SK-N-SH treated with all-trans-retinoic acid at 6 μM for 48 hours (cell line): ENCODE data around the gene RUNX3.

Experiments used
- ARNTL ChIP-seq: fragments of 450-650 bp; formaldehyde crosslinking; IDR thresholded peaks from 2 replicates; pipeline ENCODE4 v1.5.0; 2020; ENCODE audit warnings: low read depth, mild to moderate bottlenecking, moderate library complexity, borderline replicate concordance
- BACH2 ChIP-seq: fragments of 250-450 bp; sonication (Bioruptor Pico); IDR thresholded peaks from 2 replicates; pipeline ENCODE4 v1.9.0; 2021; ENCODE audit warnings: mild to moderate bottlenecking, borderline replicate concordance
- GLIS3 ChIP-seq: fragments of 250-450 bp; sonication (Bioruptor Pico); IDR thresholded peaks from 2 replicates; pipeline ENCODE4 v1.5.0; 2020; ENCODE audit warnings: mild to moderate bottlenecking, moderate library complexity
- PPARA ChIP-seq: fragments of 250-450 bp; sonication (Bioruptor Pico); IDR thresholded peaks from 2 replicates; pipeline ENCODE4 v1.5.0; 2020; ENCODE audit warnings: mild to moderate bottlenecking, borderline replicate concordance
- RARB ChIP-seq: fragments of 250-450 bp; sonication (Bioruptor Pico); IDR thresholded peaks from 2 replicates; pipeline ENCODE4 v1.8.0; 2021; ENCODE audit warnings: mild to moderate bottlenecking, moderate library complexity
- TCF4 ChIP-seq: fragments of 250-450 bp; sonication (Bioruptor Pico); IDR thresholded peaks from 2 replicates; pipeline ENCODE4 v1.8.0; 2021; ENCODE audit warnings: mild to moderate bottlenecking, moderate library complexity, borderline replicate concordance
- ZFP3 ChIP-seq: fragments of 250-450 bp; sonication (Bioruptor Pico); IDR thresholded peaks from 2 replicates; pipeline ENCODE4 v1.5.0; 2020; ENCODE audit warnings: mild to moderate bottlenecking, moderate library complexity
- ZFP30 ChIP-seq: fragments of 450-650 bp; formaldehyde crosslinking; IDR thresholded peaks from 2 replicates; pipeline ENCODE4 v1.5.0; 2022; ENCODE audit warnings: mild to moderate bottlenecking, moderate library complexity
- ZNF565 ChIP-seq: fragments of 450-650 bp; formaldehyde crosslinking; conservative IDR thresholded peaks from 2 replicates; pipeline ENCODE4 v1.5.0; 2020; ENCODE audit warnings: low read depth, mild to moderate bottlenecking, moderate library complexity
- ZNF70 ChIP-seq: fragments of 450-650 bp; formaldehyde crosslinking; IDR thresholded peaks from 2 replicates; pipeline ENCODE4 v1.5.0; 2020; ENCODE audit warnings: mild to moderate bottlenecking, moderate library complexity
- TF ChIP-seq, protein P1 (sequence below): fragments of 250-450 bp; sonication (Bioruptor Pico); IDR thresholded peaks from 2 replicates; pipeline ENCODE4 v1.5.1; 2020; ENCODE audit warnings: low read depth, mild to moderate bottlenecking, moderate library complexity
- TF ChIP-seq, protein P2 (sequence below): fragments of 250-450 bp; sonication (Bioruptor Pico); IDR thresholded peaks from 2 replicates; pipeline ENCODE4 v1.8.0; 2020; ENCODE audit warnings: mild to moderate bottlenecking, moderate library complexity, borderline replicate concordance
- TF ChIP-seq, protein P3 (sequence below): fragments of 250-450 bp; sonication (Bioruptor Pico); IDR thresholded peaks from 2 replicates; pipeline ENCODE4 v1.8.0; 2021; ENCODE audit warnings: low read depth, mild to moderate bottlenecking, moderate library complexity, borderline replicate concordance

- no peak for TF ChIP-seq ZFP3
- TF ChIP-seq, protein P1, sequence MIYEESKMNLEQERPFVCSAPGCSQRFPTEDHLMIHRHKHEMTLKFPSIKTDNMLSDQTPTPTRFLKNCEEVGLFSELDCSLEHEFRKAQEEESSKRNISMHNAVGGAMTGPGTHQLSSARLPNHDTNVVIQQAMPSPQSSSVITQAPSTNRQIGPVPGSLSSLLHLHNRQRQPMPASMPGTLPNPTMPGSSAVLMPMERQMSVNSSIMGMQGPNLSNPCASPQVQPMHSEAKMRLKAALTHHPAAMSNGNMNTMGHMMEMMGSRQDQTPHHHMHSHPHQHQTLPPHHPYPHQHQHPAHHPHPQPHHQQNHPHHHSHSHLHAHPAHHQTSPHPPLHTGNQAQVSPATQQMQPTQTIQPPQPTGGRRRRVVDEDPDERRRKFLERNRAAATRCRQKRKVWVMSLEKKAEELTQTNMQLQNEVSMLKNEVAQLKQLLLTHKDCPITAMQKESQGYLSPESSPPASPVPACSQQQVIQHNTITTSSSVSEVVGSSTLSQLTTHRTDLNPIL (CRISPR knock-in tag): no peak
- TF ChIP-seq, protein P2, sequence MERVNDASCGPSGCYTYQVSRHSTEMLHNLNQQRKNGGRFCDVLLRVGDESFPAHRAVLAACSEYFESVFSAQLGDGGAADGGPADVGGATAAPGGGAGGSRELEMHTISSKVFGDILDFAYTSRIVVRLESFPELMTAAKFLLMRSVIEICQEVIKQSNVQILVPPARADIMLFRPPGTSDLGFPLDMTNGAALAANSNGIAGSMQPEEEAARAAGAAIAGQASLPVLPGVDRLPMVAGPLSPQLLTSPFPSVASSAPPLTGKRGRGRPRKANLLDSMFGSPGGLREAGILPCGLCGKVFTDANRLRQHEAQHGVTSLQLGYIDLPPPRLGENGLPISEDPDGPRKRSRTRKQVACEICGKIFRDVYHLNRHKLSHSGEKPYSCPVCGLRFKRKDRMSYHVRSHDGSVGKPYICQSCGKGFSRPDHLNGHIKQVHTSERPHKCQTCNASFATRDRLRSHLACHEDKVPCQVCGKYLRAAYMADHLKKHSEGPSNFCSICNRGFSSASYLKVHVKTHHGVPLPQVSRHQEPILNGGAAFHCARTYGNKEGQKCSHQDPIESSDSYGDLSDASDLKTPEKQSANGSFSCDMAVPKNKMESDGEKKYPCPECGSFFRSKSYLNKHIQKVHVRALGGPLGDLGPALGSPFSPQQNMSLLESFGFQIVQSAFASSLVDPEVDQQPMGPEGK: no peak
- TF ChIP-seq RARB (CRISPR knock-in tag): no peak
- no peak for TF ChIP-seq ARNTL (CRISPR knock-in tag)
- no peak for TF ChIP-seq GLIS3 (CRISPR knock-in tag)
- TF ChIP-seq ZNF70 (CRISPR knock-in tag): no peak
- no peak for TF ChIP-seq PPARA (CRISPR knock-in tag)
- TF ChIP-seq, protein P3, sequence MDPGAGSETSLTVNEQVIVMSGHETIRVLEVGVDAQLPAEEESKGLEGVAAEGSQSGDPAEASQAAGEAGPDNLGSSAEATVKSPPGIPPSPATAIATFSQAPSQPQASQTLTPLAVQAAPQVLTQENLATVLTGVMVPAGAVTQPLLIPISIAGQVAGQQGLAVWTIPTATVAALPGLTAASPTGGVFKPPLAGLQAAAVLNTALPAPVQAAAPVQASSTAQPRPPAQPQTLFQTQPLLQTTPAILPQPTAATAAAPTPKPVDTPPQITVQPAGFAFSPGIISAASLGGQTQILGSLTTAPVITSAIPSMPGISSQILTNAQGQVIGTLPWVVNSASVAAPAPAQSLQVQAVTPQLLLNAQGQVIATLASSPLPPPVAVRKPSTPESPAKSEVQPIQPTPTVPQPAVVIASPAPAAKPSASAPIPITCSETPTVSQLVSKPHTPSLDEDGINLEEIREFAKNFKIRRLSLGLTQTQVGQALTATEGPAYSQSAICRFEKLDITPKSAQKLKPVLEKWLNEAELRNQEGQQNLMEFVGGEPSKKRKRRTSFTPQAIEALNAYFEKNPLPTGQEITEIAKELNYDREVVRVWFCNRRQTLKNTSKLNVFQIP (CRISPR knock-in tag): no peak
- TF ChIP-seq ZFP30 (CRISPR knock-in tag): no peak
- no peak for TF ChIP-seq TCF4
- TF ChIP-seq ZNF565 (CRISPR knock-in tag): no peak
- no peak for TF ChIP-seq BACH2
Observed at GRCh38 chr1:24918370-24918769, 11.7 kb downstream of the RUNX3 start.
